Stomach (tissue), 9 donors: ENCODE measurements around the gene PRELID2. TPM values are rescaled to one million over a fixed set of nuclear protein-coding genes. Genes with fewer than 3 reads are reported as not detected.
"Not testable (repeated sequence)": the region's sequence is repeated elsewhere in the genome, so short reads cannot be mapped to it uniquely, and the experiment has no call there.

Source experiments
- DNase-seq, 2 donors: peaks; one replicate each; pipeline versions ENCODE4 v3.0.0 to v3.0.0-alpha.2; 2013 to 2019
- H3K27ac ChIP-seq, 5 donors: fragments of 200-600 bp in 4 of 5; sonication (generic) in 4 of 5; one replicate each; pipeline ENCODE4 v1.5.1; 2013 to 2019; ENCODE audit warnings: mild to moderate bottlenecking in 1 of 5, moderate library complexity in 1 of 5
- H3K27me3 ChIP-seq, 3 donors: fragments of 200-600 bp; sonication (generic); one replicate each; pipeline ENCODE4 v1.5.1; 2017 to 2019; ENCODE audit warnings: mixed run types in 1 of 3
- H3K36me3 ChIP-seq, 4 donors: fragments of 200-600 bp; sonication (generic); 1 replicate in 3 of 4; 2 replicates in 1 of 4; pipeline ENCODE4 v1.5.1; 2016 to 2019
- H3K4me1 ChIP-seq, 4 donors: fragments of 200-600 bp; sonication (generic); one replicate each; pipeline ENCODE4 v1.5.1; 2016 to 2019
- H3K4me3 ChIP-seq, 4 donors: fragments of 200-600 bp; sonication (generic) in 3 of 4; one replicate each; pipeline ENCODE4 v1.5.1; 2016 to 2019; ENCODE audit warnings: mild to moderate bottlenecking in 1 of 4
- H3K9me3 ChIP-seq, 4 donors: fragments of 200-600 bp; sonication (generic); one replicate each; pipeline ENCODE4 v1.5.1; 2016 to 2019
- CTCF ChIP-seq, 7 experiments: fragments of 450-650 bp in 4 of 7; fragments of 200-600 bp in 3 of 7; sonication (generic) in 3 of 7; IDR thresholded peaks; one replicate each; pipeline ENCODE4 v1.5.1; 2016 to 2019; ENCODE audit warnings: antibody characterized with exemption in 7 of 7, control low read depth in 2 of 7, mild to moderate bottlenecking in 1 of 7
- EP300 ChIP-seq: sonication (generic); formaldehyde crosslinking; IDR thresholded peaks from one replicate; pipeline ENCODE4 v1.6.1; 2017; ENCODE audit warnings: antibody characterized with exemption
- POLR2A ChIP-seq, 4 donors: fragments of 450-650 bp; IDR thresholded peaks; one replicate each; pipeline ENCODE4 v1.6.1; 2016; ENCODE audit warnings: antibody characterized with exemption in 4 of 4, control low read depth in 2 of 4, mild to moderate bottlenecking in 1 of 4, moderate library complexity in 1 of 4
- POLR2AphosphoS5 ChIP-seq, 3 donors: sonication (generic); formaldehyde crosslinking; IDR thresholded peaks; one replicate each; pipeline ENCODE4 v1.6.1; 2016; ENCODE audit warnings: antibody characterized with exemption in 3 of 3
- WGBS, 5 donors: extraction: QIAGEN DNeasy Blood & Tissue Kit in 3 of 5; methylation state at CpG; one replicate each; pipeline versions ENCODE4 v1.1.5 to v1.1.7; 2013 to 2018; 5-methylcytosine and 5-hydroxymethylcytosine counted together
- intact Hi-C: fragments of 100-400 bp; cut with DNase I; formaldehyde crosslinking; loops from one replicate; pipeline ENCODE4 v1.15.1; 2023; ENCODE audit warnings: low total_unique reads
- polyA plus RNA-seq, 3 donors: library from polyadenylated mRNA; stranded (reverse); fragments of 200-250 nt; gene quantifications; one replicate each; pipeline ENCODE4 v1.2.3, GENCODE V29; 2013
- total RNA-seq, 5 donors: library from RNA; depleted of rRNA; stranded (reverse); fragments of >200 nt; gene quantifications; one replicate each; pipeline versions ENCODE4 v1.1.0 to v1.2.3, GENCODE V29; 2014 to 2016
- donor health status: healthy with polysubstance abuse.
- donor health status: Bipolar disorder and iron deficiency.
- donor health status: healthy.

Gene PRELID2
- total and polyA plus RNA-seq, 8 donors = 7.1 to 203 (median 20.3) TPM

- peaks cover 0 to 10% (median 3%) of the 10 kb centered on the region in 4 donors for H3K9me3 ChIP-seq
- no peak overlapping the region for H3K4me3 ChIP-seq
- WGBS, 5 donors = 92 to 98% (median 94%) methylated on average over 9 to 14 of the region's 14 CpGs
- peak in 1 of 2 donors; percentile 6 for DNase-seq
- H3K36me3 ChIP-seq = peaks cover 0 to 7% (median 0%) of the 10 kb centered on the region in 4 donors
- H3K4me1 ChIP-seq = no peaks in the 10 kb centered on the region
- TF ChIP-seq CTCF (IDR thresholded peaks at IDR 0.05) = no peak
- TF ChIP-seq POLR2AphosphoS5 (IDR thresholded peaks at IDR 0.05) = no peak
- TF ChIP-seq POLR2A (IDR thresholded peaks at IDR 0.05) = no peak
- no peak for TF ChIP-seq EP300
- H3K27me3 ChIP-seq = no peaks in the 10 kb centered on the region
- no peak overlapping the region for H3K27ac ChIP-seq
- intact Hi-C loops = no loop called here
These were observed 91.6 kb downstream of the PRELID2 start for GRCh38 chr5:145743396-145744061.

- intact Hi-C loops = no loop called here
- no peak for DNase-seq
- TF ChIP-seq POLR2AphosphoS5 (IDR thresholded peaks at IDR 0.05) = no peak
- no peak for TF ChIP-seq CTCF (IDR thresholded peaks at IDR 0.05)
- TF ChIP-seq EP300 = no peak
These were observed 95.3 kb downstream of the PRELID2 start for GRCh38 chr5:145739843-145740242.

GRCh38 chr5:145738227-145738626, 96.9 kb downstream of the PRELID2 start:
- Histone ChIP-seq H3K36me3 (peaks cover 0 to 17% (median 7%) of the 10 kb centered on the region in 4 donors), H3K27me3 (no peaks in the 10 kb centered on the region), H3K4me1 (no peaks in the 10 kb centered on the region), H3K27ac (no peak overlapping the region), H3K9me3 (no peaks in the 10 kb centered on the region), H3K4me3 (no peak overlapping the region)
- intact Hi-C loops = no loop called here
- TF ChIP-seq CTCF (IDR thresholded peaks at IDR 0.05) (no peak), EP300 (no peak), POLR2A (IDR thresholded peaks at IDR 0.05) (no peak), POLR2AphosphoS5 (IDR thresholded peaks at IDR 0.05) (no peak)
- no peak for DNase-seq

More at GRCh38 chr5:145739843-145740242, 95.3 kb downstream of the PRELID2 start:
- peaks cover 0 to 6% (median 1%) of the 10 kb centered on the region in 4 donors for H3K9me3 ChIP-seq
- no peaks in the 10 kb centered on the region for H3K27me3 ChIP-seq
- H3K4me1 ChIP-seq = no peaks in the 10 kb centered on the region
- H3K27ac ChIP-seq = no peak overlapping the region
- peaks cover 0 to 7% (median 2%) of the 10 kb centered on the region in 4 donors for H3K36me3 ChIP-seq
- no peak overlapping the region for H3K4me3 ChIP-seq

GRCh38 chr5:145737578-145737977, 97.6 kb downstream of the PRELID2 start:
- no peak for DNase-seq
- H3K27ac ChIP-seq = no peak overlapping the region
- no peaks in the 10 kb centered on the region for H3K4me1 ChIP-seq
- no peaks in the 10 kb centered on the region for H3K9me3 ChIP-seq
- peaks cover 0 to 21% (median 7%) of the 10 kb centered on the region in 4 donors for H3K36me3 ChIP-seq
- 89 to 100% (median 96%) methylated on average over 1 of the region's 1 CpG for WGBS, 5 donors
- TF ChIP-seq POLR2AphosphoS5 (IDR thresholded peaks at IDR 0.05) (no peak), CTCF (IDR thresholded peaks at IDR 0.05) (no peak), POLR2A (IDR thresholded peaks at IDR 0.05) (no peak), EP300 (no peak)
- H3K27me3 ChIP-seq = no peaks in the 10 kb centered on the region
- no peak overlapping the region for H3K4me3 ChIP-seq
- intact Hi-C loops = no loop called here

- WGBS, 5 donors = 57 to 95% (median 93%) methylated on average over 1 of the region's 1 CpG
- Histone ChIP-seq H3K36me3 (peaks cover 6 to 59% (median 47%) of the 10 kb centered on the region in 4 donors), H3K9me3 (peaks cover 16 to 54% (median 38%) of the 10 kb centered on the region in 4 donors)
- H3K27ac ChIP-seq, intact Hi-C loops, DNase-seq, H3K4me3 ChIP-seq, H3K27me3 ChIP-seq, H3K4me1 ChIP-seq: not testable (repeated sequence)
These were observed 105.2 kb downstream of the PRELID2 start for GRCh38 chr5:145729956-145730355.
